ENCODE measurements around the gene SYCE3.

- TF ChIP-seq CTCF (IDR thresholded peaks at IDR 0.05) (no peak), ZFX (IDR thresholded peaks at IDR 0.05; ENCODE audit: borderline replicate concordance) (no peak)
Measured at GRCh38 chr22:50569896-50570535, 7.3 kb upstream of the SYCE3 start.
